ENCODE measurements around the gene MS4A2.
"Not testable (repeated sequence)": the region's sequence is repeated elsewhere in the genome, so short reads cannot be mapped to it uniquely, and the experiment has no call there.

The MS4A2 gene

DNA sequence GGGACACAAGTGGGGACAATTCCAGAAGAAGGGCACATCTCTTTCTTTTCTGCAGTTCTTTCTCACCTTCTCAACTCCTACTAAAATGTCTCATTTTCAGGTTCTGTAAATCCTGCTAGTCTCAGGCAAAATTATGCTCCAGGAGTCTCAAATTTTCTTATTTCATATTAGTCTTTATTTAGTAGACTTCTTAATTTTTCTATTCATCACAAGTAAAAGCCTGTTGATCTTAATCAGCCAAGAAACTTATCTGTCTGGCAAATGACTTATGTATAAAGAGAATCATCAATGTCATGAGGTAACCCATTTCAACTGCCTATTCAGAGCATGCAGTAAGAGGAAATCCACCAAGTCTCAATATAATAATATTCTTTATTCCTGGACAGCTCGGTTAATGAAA lies at the start of gene MS4A2:
Gene MS4A2, plus strand, starts transcription at position 301 of the 400 bp plus-strand sequence. CDS start 102 bp downstream, outside the sequence.
- DNase-seq (ENCODE audit: low spot score in 2 of 2) (no peak), ATAC-seq (no peak)
- H3K27ac Mint-ChIP-seq: no peak within 1 kb of the TSS
- H3K36me3 Mint-ChIP-seq: no peaks in the 10 kb centered on the region
- no peak within 1 kb of the TSS for H3K4me3 Mint-ChIP-seq
- no peaks in the 10 kb centered on the region for H3K9me3 Mint-ChIP-seq
- no peaks in the 10 kb centered on the region for H3K4me1 Mint-ChIP-seq

DNA sequence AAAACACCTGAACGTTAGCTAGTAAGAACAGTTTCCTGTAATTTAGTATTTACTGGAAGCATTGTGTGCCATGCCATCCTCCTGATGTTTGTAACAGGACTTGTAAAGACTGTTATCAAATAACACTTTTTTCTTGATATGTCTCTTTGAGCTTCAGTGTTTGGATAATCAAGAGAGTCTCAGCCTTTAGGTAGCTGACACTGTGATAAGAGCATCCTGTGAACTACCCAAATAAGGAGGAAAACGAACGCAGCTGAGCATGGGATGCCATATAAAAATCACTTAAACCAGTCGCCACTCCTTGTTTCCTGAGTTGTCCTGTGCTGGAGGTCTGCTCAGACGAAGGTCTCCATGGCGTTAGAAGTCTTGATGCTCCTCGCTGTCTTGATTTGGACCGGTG lies 48.4 kb upstream of the MS4A2 start, which contains the start of gene OOSP2:
Gene OOSP2, plus strand, starts transcription at position 301 of the 400 bp plus-strand sequence. Its CDS starts 51 bp downstream, at position 352.
- ATAC-seq (no peak), DNase-seq (ENCODE audit: low spot score in 2 of 2) (no peak)
- Mint-ChIP-seq H3K4me3 (no peak within 1 kb of the TSS), H3K27ac (no peak within 1 kb of the TSS), H3K4me1 (no peaks in the 10 kb centered on the region), H3K36me3 (no peaks in the 10 kb centered on the region), H3K9me3 (no peaks in the 10 kb centered on the region)

DNA sequence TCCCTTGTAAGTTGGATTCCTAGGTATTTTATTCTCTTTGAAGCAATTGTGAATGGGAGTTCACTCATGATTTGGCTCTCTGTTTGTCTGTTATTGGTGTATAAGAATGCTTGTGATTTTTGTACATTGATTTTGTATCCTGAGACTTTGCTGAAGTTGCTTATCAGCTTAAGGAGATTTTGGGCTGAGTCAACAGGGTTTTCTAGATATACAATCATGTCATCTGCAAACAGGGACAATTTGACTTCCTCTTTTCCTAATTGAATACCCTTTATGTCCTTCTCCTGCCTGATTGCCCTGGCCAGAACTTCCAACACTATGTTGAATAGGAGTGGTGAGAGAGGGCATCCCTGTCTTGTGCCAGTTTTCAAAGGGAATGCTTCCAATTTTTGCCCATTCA lies 38.0 kb upstream of the MS4A2 start:
- not testable (repeated sequence) for H3K27ac Mint-ChIP-seq; H3K4me3 Mint-ChIP-seq; H3K36me3 Mint-ChIP-seq; H3K4me1 Mint-ChIP-seq; ATAC-seq; H3K9me3 Mint-ChIP-seq; DNase-seq (ENCODE audit: low spot score in 2 of 2)

DNA sequence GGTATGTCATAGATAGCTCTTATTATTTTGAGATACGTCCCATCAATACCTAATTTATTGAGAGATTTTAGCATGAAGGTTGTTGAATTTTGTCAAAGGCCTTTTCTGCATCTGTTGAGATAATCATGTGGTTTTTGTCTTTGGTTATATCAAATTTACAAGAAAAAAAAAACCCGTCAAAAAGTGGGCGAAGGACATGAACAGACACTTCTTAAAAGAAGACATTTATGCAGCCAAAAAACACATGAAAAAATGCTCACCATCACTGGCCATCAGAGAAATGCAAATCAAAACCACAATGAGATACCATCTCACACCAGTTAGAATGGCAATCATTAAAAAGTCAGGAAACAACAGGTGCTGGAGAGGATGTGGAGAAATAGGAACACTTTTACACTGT lies 37.6 kb upstream of the MS4A2 start:
- not testable (repeated sequence) for H3K27ac Mint-ChIP-seq; H3K4me3 Mint-ChIP-seq; H3K36me3 Mint-ChIP-seq; H3K9me3 Mint-ChIP-seq; H3K4me1 Mint-ChIP-seq; ATAC-seq; DNase-seq (ENCODE audit: low spot score in 2 of 2)

DNA sequence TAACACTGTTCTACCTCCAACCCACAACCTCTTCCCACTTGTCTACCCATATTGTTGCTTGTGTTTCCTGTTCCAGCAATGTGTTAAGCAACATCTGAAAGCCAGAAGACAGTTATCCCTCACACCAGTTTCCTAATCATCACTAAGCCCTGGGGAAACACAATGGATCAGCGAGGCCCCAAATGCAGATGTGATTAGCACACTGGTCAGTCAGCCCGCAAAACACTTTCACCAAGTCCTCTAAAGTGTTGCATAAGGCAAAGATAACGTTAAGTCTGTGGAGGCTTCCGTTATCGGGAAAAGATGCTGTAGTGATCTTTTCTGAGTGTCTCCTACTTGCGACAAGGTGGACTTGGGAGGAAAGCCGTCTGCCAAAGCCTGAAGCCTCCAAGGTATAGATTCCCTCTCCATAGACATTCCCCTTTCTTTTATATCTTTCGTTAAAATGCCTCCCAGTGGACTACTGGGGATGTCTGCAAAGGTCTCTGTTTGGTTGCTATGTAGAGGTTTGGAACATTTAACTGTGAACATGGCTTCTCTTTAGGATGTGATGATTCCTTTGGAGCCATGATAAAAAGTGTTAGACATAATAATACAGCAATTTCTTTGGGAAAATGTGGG lies 32.0 kb upstream of the MS4A2 start, which contains the start of gene MS4A3:
Gene MS4A3, plus strand, starts transcription at position 317 of the 621 bp plus-strand sequence. CDS start 4,496 bp downstream, outside the sequence.
- H3K9me3 Mint-ChIP-seq: peaks cover 2% of the 10 kb centered on the region
- H3K27ac Mint-ChIP-seq: no peak within 1 kb of the TSS
- DNase-seq (ENCODE audit: low spot score in 2 of 2) (no peak), ATAC-seq (no peak)
- H3K4me3 Mint-ChIP-seq: no peak within 1 kb of the TSS
- H3K4me1 Mint-ChIP-seq: no peaks in the 10 kb centered on the region
- H3K36me3 Mint-ChIP-seq: no peaks in the 10 kb centered on the region

DNA sequence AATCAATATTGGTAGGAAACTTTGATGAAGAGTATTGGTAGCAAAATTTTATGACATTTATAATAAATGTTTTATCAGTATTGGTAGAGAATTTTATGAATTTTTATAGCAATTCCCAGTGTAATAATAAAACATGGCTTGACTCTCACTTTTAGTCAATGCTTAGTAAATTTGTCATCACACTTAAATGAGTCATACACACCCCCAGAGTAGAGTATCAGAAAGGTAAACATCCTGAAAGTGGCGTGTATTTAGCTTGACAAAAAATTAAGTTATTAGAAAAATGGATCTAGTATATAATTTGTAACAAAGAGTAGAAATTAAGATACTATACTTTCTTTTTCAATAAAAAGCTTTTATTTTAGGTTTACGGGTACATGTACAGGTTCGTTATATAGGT lies 29.4 kb upstream of the MS4A2 start:
- ATAC-seq (no peak), DNase-seq (ENCODE audit: low spot score in 2 of 2) (no peak)
- Mint-ChIP-seq H3K4me3 (no peak overlapping the region), H3K4me1 (no peaks in the 10 kb centered on the region), H3K9me3 (peaks cover 2% of the 10 kb centered on the region), H3K27ac (no peak overlapping the region), H3K36me3 (no peaks in the 10 kb centered on the region)

DNA sequence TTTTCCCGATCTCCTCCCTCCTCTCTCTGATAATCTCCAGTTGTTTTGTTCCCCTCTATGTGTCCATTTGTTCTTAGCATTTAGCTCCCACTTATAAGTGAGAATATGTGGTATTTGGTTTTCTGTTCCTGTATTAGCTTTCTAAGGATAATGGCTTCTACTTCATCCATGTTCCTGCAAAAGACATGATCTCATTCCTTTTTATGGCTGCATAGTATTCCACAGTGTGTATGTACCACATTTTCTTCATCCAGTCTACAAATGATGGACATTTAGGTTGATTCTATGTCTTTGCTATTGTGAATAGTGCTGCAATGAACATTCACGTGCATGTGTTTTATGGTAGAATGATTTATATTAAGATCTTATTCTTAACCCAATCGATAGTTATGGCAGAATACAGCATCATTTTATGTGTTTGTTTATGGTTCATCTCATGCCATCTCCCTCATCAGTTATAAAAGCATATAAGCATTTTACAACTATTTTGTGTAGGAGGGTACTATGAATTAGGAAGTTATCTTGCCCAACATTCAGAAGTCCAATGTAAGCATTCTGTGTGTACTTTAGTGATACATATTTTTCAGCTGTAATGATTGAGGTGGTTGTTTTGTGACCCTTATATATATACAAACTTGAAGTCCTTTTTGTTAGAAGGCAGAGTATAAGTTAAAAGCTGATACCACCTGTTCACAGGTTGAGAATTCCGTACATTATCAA lies 28.8 kb upstream of the MS4A2 start:
- ATAC-seq: no peak
- H3K36me3 Mint-ChIP-seq: no peaks in the 10 kb centered on the region

DNA sequence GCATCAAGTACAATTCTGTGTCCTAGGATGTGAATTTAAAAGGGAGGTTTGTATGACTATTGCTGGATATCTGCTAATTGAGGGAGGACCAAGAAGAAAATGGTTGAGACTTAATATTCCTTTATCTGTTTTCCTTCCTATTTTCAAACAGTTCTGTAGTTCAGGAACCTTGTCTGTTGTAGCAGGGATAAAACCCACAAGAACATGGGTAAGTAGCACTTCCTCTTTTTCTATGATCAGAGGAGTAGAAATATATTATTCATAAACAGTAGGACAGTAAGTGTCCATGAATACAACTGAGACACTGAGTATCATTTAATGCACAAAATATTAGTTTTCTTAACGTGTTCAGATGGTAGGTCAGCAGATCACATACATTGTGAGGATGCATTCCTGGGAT lies 24.4 kb upstream of the MS4A2 start:
- Mint-ChIP-seq H3K9me3 (peaks cover 2% of the 10 kb centered on the region), H3K4me1 (no peaks in the 10 kb centered on the region), H3K27ac (no peak overlapping the region), H3K36me3 (no peaks in the 10 kb centered on the region), H3K4me3 (no peak overlapping the region)
- ATAC-seq (no peak), DNase-seq (ENCODE audit: low spot score in 2 of 2) (no peak)

More for the DNA sequence above, 28.8 kb upstream of the MS4A2 start:
- no peak for DNase-seq (ENCODE audit: low spot score in 2 of 2)
- H3K9me3 Mint-ChIP-seq: peaks cover 2% of the 10 kb centered on the region
- no peaks in the 10 kb centered on the region for H3K4me1 Mint-ChIP-seq
- H3K4me3 Mint-ChIP-seq: no peak overlapping the region
- H3K27ac Mint-ChIP-seq: no peak overlapping the region

DNA sequence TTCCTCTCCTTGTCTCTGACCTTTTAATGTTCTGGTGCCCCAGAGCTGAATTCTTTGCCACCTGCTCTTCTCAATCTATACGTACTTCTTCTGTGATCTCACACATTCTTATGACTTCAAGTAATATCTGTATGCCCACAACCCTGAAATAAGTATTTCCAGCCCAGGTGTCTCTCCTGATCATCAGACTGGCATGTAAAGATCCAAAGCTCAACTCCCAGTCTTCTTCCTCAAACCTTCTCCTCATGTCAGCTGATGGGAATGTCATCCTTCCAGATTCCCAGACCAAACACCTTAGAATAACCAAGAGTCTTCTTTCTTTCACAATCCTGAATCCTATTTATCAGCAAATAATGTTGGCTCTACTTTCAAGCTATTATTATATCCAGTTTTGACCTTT lies 22.7 kb upstream of the MS4A2 start:
- ATAC-seq (no peak), DNase-seq (ENCODE audit: low spot score in 2 of 2) (no peak)
- Mint-ChIP-seq H3K9me3 (no peaks in the 10 kb centered on the region), H3K27ac (no peak overlapping the region), H3K4me1 (no peaks in the 10 kb centered on the region), H3K4me3 (no peak overlapping the region), H3K36me3 (no peaks in the 10 kb centered on the region)

DNA sequence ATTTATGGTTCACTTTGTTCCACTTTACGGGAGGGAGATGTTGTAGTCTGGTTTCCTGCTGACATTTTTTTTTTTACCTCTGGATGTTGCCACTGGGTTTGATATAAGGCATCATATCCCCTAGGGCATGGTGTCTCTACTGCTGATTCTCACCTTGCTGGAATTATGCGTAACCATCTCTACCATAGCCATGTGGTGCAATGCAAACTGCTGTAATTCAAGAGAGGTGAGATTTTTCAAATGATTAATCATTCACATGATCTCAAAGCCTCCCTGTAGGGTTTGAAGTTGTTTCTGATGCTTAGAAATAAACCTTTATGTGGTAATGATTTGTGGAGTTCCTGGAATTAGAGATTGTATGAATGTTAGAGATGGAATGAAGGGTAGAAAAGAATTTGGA lies 19.0 kb upstream of the MS4A2 start:
- Mint-ChIP-seq H3K9me3 (peaks cover 2% of the 10 kb centered on the region), H3K36me3 (no peaks in the 10 kb centered on the region), H3K27ac (no peak overlapping the region), H3K4me3 (no peak overlapping the region), H3K4me1 (no peaks in the 10 kb centered on the region)
- ATAC-seq (no peak), DNase-seq (ENCODE audit: low spot score in 2 of 2) (no peak)

DNA sequence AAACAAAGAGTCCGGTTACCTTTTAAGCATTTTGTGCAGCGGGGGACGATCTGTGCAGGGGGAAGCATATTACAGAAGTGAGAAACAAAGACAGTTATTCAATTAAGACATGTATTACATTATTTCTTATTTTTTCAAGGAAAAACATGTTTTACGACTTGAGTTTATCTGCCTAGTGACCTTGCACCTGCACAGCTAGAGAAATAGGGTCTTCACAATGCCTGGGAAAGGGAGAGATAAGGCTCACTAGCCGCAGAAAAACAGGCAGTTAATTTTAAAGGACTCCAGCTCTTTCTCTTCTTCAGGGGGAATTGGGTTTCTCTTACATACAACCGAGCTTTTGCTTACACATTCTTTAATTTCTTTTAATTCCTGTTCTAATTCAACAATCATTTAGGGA lies 16.8 kb upstream of the MS4A2 start:
- H3K4me1 Mint-ChIP-seq; ATAC-seq; H3K36me3 Mint-ChIP-seq; H3K9me3 Mint-ChIP-seq; H3K4me3 Mint-ChIP-seq; DNase-seq (ENCODE audit: low spot score in 2 of 2); H3K27ac Mint-ChIP-seq: not testable (repeated sequence)

DNA sequence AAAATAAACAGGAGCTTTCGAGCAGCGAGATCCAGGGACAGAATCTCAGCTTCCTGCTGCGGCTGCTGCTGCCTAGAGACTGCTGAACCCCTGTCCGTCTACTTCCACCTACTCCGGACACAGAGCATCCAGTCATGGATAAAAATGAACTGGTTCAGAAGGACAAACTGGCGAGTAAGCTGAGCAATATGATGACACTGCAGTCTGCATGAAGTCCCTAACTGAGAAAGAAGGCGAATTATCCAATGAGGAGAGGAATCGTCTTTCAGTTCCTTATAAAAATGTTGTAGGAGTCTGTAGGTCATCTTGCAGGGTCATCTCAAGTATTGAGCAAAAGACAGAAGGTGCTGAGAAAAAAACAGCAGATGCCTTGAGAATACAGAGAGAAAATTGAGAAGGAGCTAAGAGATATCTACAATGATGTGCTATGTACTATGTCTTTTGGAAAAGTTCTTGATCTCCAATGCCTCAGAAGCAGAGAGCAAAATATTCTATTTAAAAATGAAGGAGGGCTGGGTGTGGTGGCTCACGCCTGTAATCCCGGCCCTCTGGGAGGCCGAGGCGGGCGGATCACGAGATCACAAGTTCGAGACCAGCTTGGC lies 11.1 kb upstream of the MS4A2 start:
- no peaks in the 10 kb centered on the region for H3K36me3 Mint-ChIP-seq
- H3K4me1 Mint-ChIP-seq: no peaks in the 10 kb centered on the region
- no peak overlapping the region for H3K4me3 Mint-ChIP-seq
- no peak for DNase-seq (ENCODE audit: low spot score in 2 of 2)
- no peaks in the 10 kb centered on the region for H3K9me3 Mint-ChIP-seq
- ATAC-seq: no peak
- H3K27ac Mint-ChIP-seq: no peak overlapping the region

DNA sequence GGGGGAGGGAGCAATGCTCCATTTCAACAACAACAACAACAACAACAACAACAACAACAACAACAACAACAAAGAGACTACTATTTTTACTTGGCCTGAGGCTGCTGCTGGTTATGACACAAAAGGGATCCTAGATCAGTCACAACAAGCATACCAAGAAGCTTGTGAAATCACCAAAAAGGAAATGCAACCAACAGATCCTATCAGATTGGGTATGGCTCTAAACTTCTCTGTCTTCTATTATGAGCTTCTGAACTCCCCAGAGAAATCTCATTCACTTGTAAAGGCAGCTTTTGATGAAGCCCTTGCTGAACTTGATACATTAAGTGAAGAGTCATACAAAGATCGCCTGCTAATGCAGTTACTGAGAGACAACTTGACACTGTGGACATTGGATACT lies 10.5 kb upstream of the MS4A2 start:
- Mint-ChIP-seq H3K27ac (no peak overlapping the region), H3K9me3 (no peaks in the 10 kb centered on the region), H3K4me3 (no peak overlapping the region), H3K36me3 (no peaks in the 10 kb centered on the region), H3K4me1 (no peaks in the 10 kb centered on the region)
- no peak for ATAC-seq
- no peak for DNase-seq (ENCODE audit: low spot score in 2 of 2)

DNA sequence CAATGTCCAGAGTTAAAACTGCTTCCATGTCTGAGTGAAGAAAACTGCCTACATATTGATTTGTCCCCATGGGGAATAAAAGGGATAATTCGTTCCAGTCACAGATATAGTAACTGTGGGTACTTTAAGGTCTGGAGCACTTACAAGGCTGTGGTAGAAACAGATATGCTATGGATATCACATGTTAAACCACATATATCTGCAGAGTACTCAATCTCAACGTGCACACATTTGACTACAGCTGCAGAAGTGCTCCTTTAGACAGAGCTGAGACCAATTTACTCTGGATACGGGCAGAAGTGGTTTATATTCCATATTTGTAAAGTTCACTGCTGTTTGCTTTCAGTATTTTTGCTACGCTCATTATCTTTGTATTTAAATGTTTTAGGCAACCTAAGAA lies 9.7 kb upstream of the MS4A2 start:
- DNase-seq (ENCODE audit: low spot score in 2 of 2) (no peak), ATAC-seq (no peak)
- H3K4me3 Mint-ChIP-seq: no peak overlapping the region
- no peaks in the 10 kb centered on the region for H3K36me3 Mint-ChIP-seq
- H3K27ac Mint-ChIP-seq: no peak overlapping the region
- H3K4me1 Mint-ChIP-seq: no peaks in the 10 kb centered on the region
- H3K9me3 Mint-ChIP-seq: no peaks in the 10 kb centered on the region

DNA sequence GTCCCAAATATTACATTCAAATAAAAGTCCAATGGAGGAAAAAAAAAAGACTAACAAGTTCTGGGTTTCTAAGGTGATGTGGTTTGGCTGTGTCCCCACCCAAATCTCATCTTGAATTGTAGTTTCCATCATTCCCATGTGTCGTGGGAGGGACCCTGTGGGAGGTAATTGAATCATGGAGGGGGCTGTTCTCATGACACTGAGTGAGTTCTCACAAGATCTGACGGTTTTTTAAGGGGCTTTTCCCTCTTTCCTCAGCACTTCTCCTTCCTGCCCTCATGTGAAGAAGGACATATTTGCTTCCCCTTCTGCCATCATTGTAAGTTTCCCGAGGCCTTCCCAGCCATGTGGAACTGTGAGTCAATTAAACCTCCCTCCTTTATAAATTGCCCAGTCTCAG lies 7.9 kb upstream of the MS4A2 start:
- Mint-ChIP-seq H3K4me3 (no peak overlapping the region), H3K4me1 (no peaks in the 10 kb centered on the region), H3K36me3 (no peaks in the 10 kb centered on the region)

More for the DNA sequence above, 7.9 kb upstream of the MS4A2 start:
- DNase-seq (ENCODE audit: low spot score in 2 of 2) (no peak), ATAC-seq (no peak)
- H3K27ac Mint-ChIP-seq: no peak overlapping the region
- no peaks in the 10 kb centered on the region for H3K9me3 Mint-ChIP-seq

Measured in stimulated activated effector memory CD8-positive, alpha-beta T cell treated with anti-CD3 and anti-CD28 coated beads, Interleukin-12 subunit alpha, Interleukin-12 subunit beta, amount 100 ng/mL, for 72 hours (primary cell).